ENCODE data around the gene DUSP22. TPM values are rescaled to one million over a fixed set of nuclear protein-coding genes. Genes with fewer than 3 reads are reported as not detected.
A peak's percentile ranks its signal among the peaks of the same experiment; 100 is the strongest.

The DUSP22 gene
- total RNA-seq, 1 experiment from 2014 or later: 19.2 TPM

DNA sequence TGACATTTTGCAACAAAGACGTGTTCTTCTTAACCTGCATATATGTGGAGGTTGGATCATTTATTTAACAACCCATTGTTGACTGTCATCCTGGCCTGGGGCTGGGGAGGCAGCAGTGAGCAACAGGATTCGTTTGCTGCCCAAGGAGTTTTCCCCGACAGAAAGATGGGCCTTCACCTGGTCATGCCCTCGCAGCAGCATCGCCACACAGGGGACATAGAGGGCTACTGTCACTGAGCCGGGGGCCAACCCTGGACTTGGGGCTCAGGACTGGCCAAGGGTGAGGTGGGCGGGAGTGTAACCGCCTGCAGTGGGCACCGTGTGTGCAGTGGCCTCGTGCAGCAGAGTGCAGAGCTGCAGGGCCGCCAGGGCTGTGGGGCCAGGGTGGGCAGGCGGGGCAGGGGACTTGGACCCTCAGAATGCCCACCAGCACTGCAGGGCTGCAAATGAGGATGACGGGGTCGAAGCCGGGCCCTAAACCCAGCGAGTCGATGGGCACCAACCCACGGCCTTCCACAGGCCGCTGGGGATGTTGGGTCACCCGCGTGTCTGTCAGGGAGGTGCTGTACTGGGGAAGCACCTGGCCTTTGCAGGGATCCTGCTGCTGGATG lies 11.8 kb downstream of the DUSP22 start:
- TF ChIP-seq POLR2AphosphoS5 (IDR thresholded peaks at IDR 0.05; ENCODE audit: low read depth, low read length) (no peak), EZH2 (IDR thresholded peaks at IDR 0.05) (no peak), CBX3 (IDR thresholded peaks at IDR 0.05; ENCODE audit: low read depth) (no peak), SRF (IDR thresholded peaks at IDR 0.05; ENCODE audit: low read depth) (no peak), CTCF (IDR thresholded peaks at IDR 0.05 in 2 of 3, conservative IDR thresholded peaks at IDR 0.05 in 1 of 3; ENCODE audit: borderline replicate concordance in 1 of 3, insufficient read depth in 1 of 3, low read depth in 2 of 3, low read length in 2 of 3) (peak in 1 of 3 experiments; percentile 33; a peak in 1 of 6 replicates), FOSL1 (IDR thresholded peaks at IDR 0.05; ENCODE audit: low read depth) (no peak), ELF1 (IDR thresholded peaks at IDR 0.05; ENCODE audit: borderline replicate concordance, low read depth) (no peak)
- TF ChIP-seq, protein P1, sequence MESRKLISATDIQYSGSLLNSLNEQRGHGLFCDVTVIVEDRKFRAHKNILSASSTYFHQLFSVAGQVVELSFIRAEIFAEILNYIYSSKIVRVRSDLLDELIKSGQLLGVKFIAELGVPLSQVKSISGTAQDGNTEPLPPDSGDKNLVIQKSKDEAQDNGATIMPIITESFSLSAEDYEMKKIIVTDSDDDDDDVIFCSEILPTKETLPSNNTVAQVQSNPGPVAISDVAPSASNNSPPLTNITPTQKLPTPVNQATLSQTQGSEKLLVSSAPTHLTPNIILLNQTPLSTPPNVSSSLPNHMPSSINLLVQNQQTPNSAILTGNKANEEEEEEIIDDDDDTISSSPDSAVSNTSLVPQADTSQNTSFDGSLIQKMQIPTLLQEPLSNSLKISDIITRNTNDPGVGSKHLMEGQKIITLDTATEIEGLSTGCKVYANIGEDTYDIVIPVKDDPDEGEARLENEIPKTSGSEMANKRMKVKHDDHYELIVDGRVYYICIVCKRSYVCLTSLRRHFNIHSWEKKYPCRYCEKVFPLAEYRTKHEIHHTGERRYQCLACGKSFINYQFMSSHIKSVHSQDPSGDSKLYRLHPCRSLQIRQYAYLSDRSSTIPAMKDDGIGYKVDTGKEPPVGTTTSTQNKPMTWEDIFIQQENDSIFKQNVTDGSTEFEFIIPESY (IDR thresholded peaks at IDR 0.05; ENCODE audit: extremely low read depth, insufficient replicate concordance, low read length): no peak
- Histone ChIP-seq H3K79me2 (ENCODE audit: insufficient read depth, low read length) (no peaks in the 10 kb centered on the region), H3K9me2 (ENCODE audit: insufficient read depth) (no peaks in the 10 kb centered on the region), H3K4me1 (ENCODE audit: control insufficient read depth in 1 of 2, insufficient read depth in 2 of 2, low read length in 2 of 2) (no peaks in the 10 kb centered on the region), H3K4me2 (ENCODE audit: low read length) (no peak overlapping the region), H3K4me3 (replicated peaks in 1 of 2; ENCODE audit: low read depth in 1 of 2, low read length in 2 of 2) (no peak overlapping the region), H2AFZ (ENCODE audit: low read depth, low read length, poor library complexity, severe bottlenecking) (no peak overlapping the region), H3K9ac (ENCODE audit: low read length) (no peak overlapping the region), H4K20me1 (ENCODE audit: insufficient read depth) (no peaks in the 10 kb centered on the region), H3K9me3 (ENCODE audit: control insufficient read depth in 1 of 2, insufficient read depth in 1 of 2, low read depth in 1 of 2, low read length in 2 of 2) (peaks cover 0 to 13% of the 10 kb centered on the region in 2 experiments; a peak in 2 of 4 replicates), H3K27me3 (ENCODE audit: insufficient read depth, low read length) (no peaks in the 10 kb centered on the region), H3K27ac (ENCODE audit: low read depth, low read length) (no peak overlapping the region), H3K36me3 (ENCODE audit: control insufficient read depth in 1 of 2, insufficient read depth in 2 of 2, low read length in 2 of 2) (no peaks in the 10 kb centered on the region)
- DNase-seq (ENCODE audit: low read depth, low spot score) (no peak), ATAC-seq (peak; percentile 67; the same call in 1 of the 2 replicates)
- ChIA-PET RAD21 (ENCODE audit: low non-redundant PET in 1 of 2, low total read pairs in 2 of 2, uncharacterized antibody in 2 of 2, unreplicated experiment in 2 of 2) (no interaction called here), POLR2A (no interaction called here), CTCF (no interaction called here)
- intact Hi-C loops (cut with micrococcal nuclease): no loop called here
- no TSS peak for BruUV-seq (replicated peaks)
